Smooth muscle cell (in vitro differentiated cells): Measurements from ENCODE around the gene FFAR3. TPM values are rescaled to one million over a fixed set of nuclear protein-coding genes. Genes with fewer than 3 reads are reported as not detected.
"Not testable (repeated sequence)": the region's sequence is repeated elsewhere in the genome, so short reads cannot be mapped to it uniquely, and the experiment has no call there.

ENCODE experiments used
- DNase-seq: peaks from one replicate; lab custom pipeline; 2025; ENCODE audit not compliant: unreplicated experiment; lab: John Stamatoyannopoulos, UW
- H2AFZ ChIP-seq: fragments of 200-600 bp; sonication (generic); 2 replicates; pipeline ENCODE4 v1.6.0; 2016; ENCODE audit warnings: antibody characterized with exemption, low read depth, mild to moderate bottlenecking
- H3F3A ChIP-seq: fragments of 200-600 bp; sonication (generic); 2 replicates; pipeline ENCODE4 v1.6.0; 2017; ENCODE audit warnings: antibody characterized with exemption, low read depth
- H3K27ac ChIP-seq: fragments of 200-600 bp; sonication (generic); 2 replicates; pipeline ENCODE4 v1.5.1; 2016; ENCODE audit warnings: low read depth, mild to moderate bottlenecking
- H3K27me3 ChIP-seq: fragments of 200-600 bp; sonication (generic); 2 replicates; pipeline ENCODE4 v1.6.1; 2016; ENCODE audit warnings: low read depth, mild to moderate bottlenecking
- H3K36me3 ChIP-seq: fragments of 200-600 bp; sonication (generic); 2 replicates; pipeline ENCODE4 v1.5.1; 2016; ENCODE audit warnings: low read depth
- H3K4me1 ChIP-seq: fragments of 200-600 bp; sonication (generic); 2 replicates; pipeline ENCODE4 v1.5.1; 2016; ENCODE audit warnings: low read depth
- H3K4me2 ChIP-seq: fragments of 200-600 bp; sonication (generic); 2 replicates; pipeline ENCODE4 v1.6.0; 2016; ENCODE audit warnings: mild to moderate bottlenecking
- H3K4me3 ChIP-seq: fragments of 200-600 bp; sonication (generic); 2 replicates; pipeline ENCODE4 v1.5.1; 2016; ENCODE audit warnings: mild to moderate bottlenecking
- H3K79me2 ChIP-seq: fragments of 200-600 bp; sonication (generic); 2 replicates; pipeline ENCODE4 v1.6.0; 2016; ENCODE audit warnings: low read depth, mild to moderate bottlenecking
- H3K9ac ChIP-seq: fragments of 200-600 bp; sonication (generic); 2 replicates; pipeline ENCODE4 v1.6.0; 2016; ENCODE audit warnings: low read depth
- H3K9me3 ChIP-seq: fragments of 200-600 bp; sonication (generic); replicated peaks from 2 replicates; pipeline ENCODE4 v1.5.1; 2016; ENCODE audit warnings: low read depth
- H4K20me1 ChIP-seq: fragments of 200-600 bp; sonication (generic); 2 replicates; pipeline ENCODE4 v1.6.0; 2016; ENCODE audit warnings: low read depth
- CTCF ChIP-seq: fragments of 200-600 bp; sonication (generic); IDR thresholded peaks from 2 replicates; pipeline ENCODE4 v1.5.1; 2017; ENCODE audit warnings: borderline replicate concordance, mild to moderate bottlenecking, antibody characterized with exemption; ENCODE audit not compliant: insufficient read depth, poor library complexity, severe bottlenecking
- whole genome bisulfite sequencing: methylation state at CpG from one replicate; pipeline ENCODE4 v1.1.7; 2016; ENCODE audit warnings: low lambda C conversion rate; 5-methylcytosine and 5-hydroxymethylcytosine counted together
- polyA plus RNA-seq: library from polyadenylated mRNA; unstranded; fragments of >200 nt; fragmentation: Nextera tagmentation; extraction: Ambion mirVana; gene quantifications from 2 replicates; pipeline ENCODE4 v1.2.1, GENCODE V29; 2016
- total RNA-seq: library from RNA; depleted of rRNA; stranded (reverse); fragments of >200 nt; gene quantifications from 2 replicates; pipeline ENCODE4 v1.2.3, GENCODE V29; 2014

Gene FFAR3
- total and polyA plus RNA-seq, 2 experiments from 2014 or later: not detected

- no peak for DNase-seq
- 75% methylated on average over 9 of the region's 9 CpGs for WGBS
- H3K27ac ChIP-seq: no peak overlapping the region
Observed at GRCh38 chr19:35353635-35354034, 4.6 kb upstream of the FFAR3 start.

GRCh38 chr19:35354898-35355297 lies 3.4 kb upstream of the FFAR3 start:
- no peaks in the 10 kb centered on the region for H3K27me3 ChIP-seq
- no peak for TF ChIP-seq CTCF
- no peaks in the 10 kb centered on the region for H3K36me3 ChIP-seq
- H3K9ac ChIP-seq: no peak overlapping the region
- H3K9me3 ChIP-seq: no peaks in the 10 kb centered on the region
- no peak overlapping the region for H3K27ac ChIP-seq
- H3F3A ChIP-seq: no peaks in the 10 kb centered on the region
- WGBS: 90% methylated on average over 8 of the region's 8 CpGs
- H3K4me1 ChIP-seq: no peaks in the 10 kb centered on the region
- no peak for DNase-seq
- no peak overlapping the region for H3K4me3 ChIP-seq
- no peak overlapping the region for H2AFZ ChIP-seq
- no peak overlapping the region for H3K4me2 ChIP-seq
- H3K79me2 ChIP-seq: no peaks in the 10 kb centered on the region
- H4K20me1 ChIP-seq: no peaks in the 10 kb centered on the region

More at GRCh38 chr19:35353635-35354034, 4.6 kb upstream of the FFAR3 start:
- H3K4me3 ChIP-seq: no peak overlapping the region
- TF ChIP-seq CTCF: no peak
- no peak overlapping the region for H3K9ac ChIP-seq
- H3F3A ChIP-seq: no peaks in the 10 kb centered on the region
- no peaks in the 10 kb centered on the region for H3K36me3 ChIP-seq
- H3K27me3 ChIP-seq: no peaks in the 10 kb centered on the region
- no peak overlapping the region for H3K4me2 ChIP-seq
- no peaks in the 10 kb centered on the region for H4K20me1 ChIP-seq
- no peaks in the 10 kb centered on the region for H3K4me1 ChIP-seq
- H3K79me2 ChIP-seq: no peaks in the 10 kb centered on the region
- no peak overlapping the region for H2AFZ ChIP-seq
- H3K9me3 ChIP-seq: no peaks in the 10 kb centered on the region

GRCh38 chr19:35355791-35356460 lies 2.3 kb upstream of the FFAR3 start:
- no peak overlapping the region for H3K27ac ChIP-seq
- no peaks in the 10 kb centered on the region for H3F3A ChIP-seq
- no peaks in the 10 kb centered on the region for H3K9me3 ChIP-seq
- H2AFZ ChIP-seq: no peak overlapping the region
- no peak for DNase-seq
- no peaks in the 10 kb centered on the region for H3K4me1 ChIP-seq
- no peaks in the 10 kb centered on the region for H3K79me2 ChIP-seq
- WGBS: 65% methylated on average over 6 of the region's 6 CpGs
- H3K36me3 ChIP-seq: no peaks in the 10 kb centered on the region
- H3K27me3 ChIP-seq: no peaks in the 10 kb centered on the region
- H4K20me1 ChIP-seq: no peaks in the 10 kb centered on the region
- H3K4me2 ChIP-seq: no peak overlapping the region
- H3K9ac ChIP-seq: no peak overlapping the region
- no peak for TF ChIP-seq CTCF
- H3K4me3 ChIP-seq: no peak overlapping the region

GRCh38 chr19:35358834-35359233 lies 574 bp downstream of the FFAR3 start:
- not testable (repeated sequence) for H3K4me1 ChIP-seq, H3K4me2 ChIP-seq, DNase-seq, H3K4me3 ChIP-seq, H3K9ac ChIP-seq, H3K27ac ChIP-seq, H3K79me2 ChIP-seq, H4K20me1 ChIP-seq, H3K27me3 ChIP-seq, H2AFZ ChIP-seq, H3K9me3 ChIP-seq, H3F3A ChIP-seq, H3K36me3 ChIP-seq
- 70% methylated on average over 11 of the region's 16 CpGs for WGBS

- WGBS: 94% methylated on average over 14 of the region's 21 CpGs
Observed at GRCh38 chr19:35359395-35359794, 1.1 kb downstream of the FFAR3 start.

GRCh38 chr19:35360081-35360480 lies 1.8 kb downstream of the FFAR3 start:
- H2AFZ ChIP-seq, H3K4me1 ChIP-seq, H3K36me3 ChIP-seq, H4K20me1 ChIP-seq, H3K4me3 ChIP-seq, H3K27me3 ChIP-seq, H3K79me2 ChIP-seq, H3K9me3 ChIP-seq, H3F3A ChIP-seq, H3K27ac ChIP-seq, DNase-seq, H3K4me2 ChIP-seq, H3K9ac ChIP-seq: not testable (repeated sequence)
- WGBS: 79% methylated on average over 3 of the region's 5 CpGs

More at GRCh38 chr19:35359395-35359794, 1.1 kb downstream of the FFAR3 start:
- not testable (repeated sequence) for H3K36me3 ChIP-seq, H3K4me3 ChIP-seq, H3K9me3 ChIP-seq, H2AFZ ChIP-seq, H3K27me3 ChIP-seq, H3F3A ChIP-seq, H3K27ac ChIP-seq, DNase-seq, H3K4me2 ChIP-seq, H3K79me2 ChIP-seq, H3K9ac ChIP-seq, H4K20me1 ChIP-seq, H3K4me1 ChIP-seq
